ENCODE measurements around the gene SETD1B.
"Not testable (repeated sequence)": the region's sequence is repeated elsewhere in the genome, so short reads cannot be mapped to it uniquely, and the experiment has no call there.

Gene SETD1B

GRCh38 chr12:121803861-121804416, at the start of gene SETD1B:
TSS of gene SETD1B (plus strand) at chr12:121804009. CDS start at chr12:121804738, 729 bp downstream.
- DNase-seq (ENCODE audit: low read depth in 1 of 2, low spot score in 1 of 2), result peak; percentile 71 to 85
- in situ Hi-C loops (cut with HindIII; ENCODE audit: low pct_unique_long_range_greater_than_20kb, low sequenced_read_pairs), result no loop called here
- TF ChIP-seq JUND (IDR thresholded peaks at IDR 0.05; ENCODE audit: low read depth), result no peak

GRCh38 chr12:121754836-121755235, 49.0 kb upstream of the SETD1B start:
- in situ Hi-C loops (cut with HindIII; ENCODE audit: low pct_unique_long_range_greater_than_20kb, low sequenced_read_pairs), result no loop called here
- DNase-seq (ENCODE audit: low read depth in 1 of 2, low spot score in 1 of 2), result peak; percentile 91 to 93
- TF ChIP-seq JUND (IDR thresholded peaks at IDR 0.05; ENCODE audit: low read depth), result no peak

- no peak for DNase-seq (ENCODE audit: low read depth in 1 of 2, low spot score in 1 of 2)
- in situ Hi-C loops (cut with HindIII; ENCODE audit: low pct_unique_long_range_greater_than_20kb, low sequenced_read_pairs), result no loop called here
- TF ChIP-seq JUND (IDR thresholded peaks at IDR 0.05; ENCODE audit: low read depth), result no peak
These were observed 48.2 kb upstream of the SETD1B start for GRCh38 chr12:121755591-121755990.

GRCh38 chr12:121758536-121758935, 45.3 kb upstream of the SETD1B start:
- DNase-seq (ENCODE audit: low read depth in 1 of 2, low spot score in 1 of 2); in situ Hi-C loops (cut with HindIII; ENCODE audit: low pct_unique_long_range_greater_than_20kb, low sequenced_read_pairs): not testable (repeated sequence)

GRCh38 chr12:121762269-121762668, 41.5 kb upstream of the SETD1B start:
- no peak for DNase-seq (ENCODE audit: low read depth in 1 of 2, low spot score in 1 of 2)
- no peak for TF ChIP-seq JUND (IDR thresholded peaks at IDR 0.05; ENCODE audit: low read depth)
- in situ Hi-C loops (cut with HindIII; ENCODE audit: low pct_unique_long_range_greater_than_20kb, low sequenced_read_pairs), result no loop called here

DNA sequence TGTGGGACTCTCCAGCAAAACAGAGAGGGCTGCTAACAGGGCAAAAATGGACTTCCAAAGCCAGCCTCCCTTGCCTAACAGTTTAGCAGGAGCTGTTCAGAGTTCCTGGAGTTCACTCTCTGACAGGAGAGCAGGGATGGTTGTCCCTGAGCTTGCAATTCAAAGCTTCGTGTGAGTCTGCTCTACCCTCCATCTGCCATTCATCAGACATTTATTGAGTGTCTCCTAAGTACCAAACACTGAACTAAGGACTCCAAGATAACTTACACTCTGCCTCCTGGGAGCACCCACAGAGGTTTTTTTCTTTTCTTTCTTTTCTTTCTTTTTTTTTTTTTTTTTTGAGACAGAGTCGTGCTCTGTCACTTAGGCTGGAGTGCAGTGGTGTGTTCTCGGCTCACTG, 39.0 kb upstream of the SETD1B start:
- in situ Hi-C loops (cut with HindIII; ENCODE audit: low pct_unique_long_range_greater_than_20kb, low sequenced_read_pairs), result no loop called here
- DNase-seq (ENCODE audit: low read depth in 1 of 2, low spot score in 1 of 2), result no peak
- no peak for TF ChIP-seq JUND (IDR thresholded peaks at IDR 0.05; ENCODE audit: low read depth)

- in situ Hi-C loops (cut with HindIII; ENCODE audit: low pct_unique_long_range_greater_than_20kb, low sequenced_read_pairs), result no loop called here
- DNase-seq (ENCODE audit: low read depth in 1 of 2, low spot score in 1 of 2), result no peak
- no peak for TF ChIP-seq JUND (IDR thresholded peaks at IDR 0.05; ENCODE audit: low read depth)
These were observed 38.2 kb upstream of the SETD1B start for GRCh38 chr12:121765573-121765972.

DNA sequence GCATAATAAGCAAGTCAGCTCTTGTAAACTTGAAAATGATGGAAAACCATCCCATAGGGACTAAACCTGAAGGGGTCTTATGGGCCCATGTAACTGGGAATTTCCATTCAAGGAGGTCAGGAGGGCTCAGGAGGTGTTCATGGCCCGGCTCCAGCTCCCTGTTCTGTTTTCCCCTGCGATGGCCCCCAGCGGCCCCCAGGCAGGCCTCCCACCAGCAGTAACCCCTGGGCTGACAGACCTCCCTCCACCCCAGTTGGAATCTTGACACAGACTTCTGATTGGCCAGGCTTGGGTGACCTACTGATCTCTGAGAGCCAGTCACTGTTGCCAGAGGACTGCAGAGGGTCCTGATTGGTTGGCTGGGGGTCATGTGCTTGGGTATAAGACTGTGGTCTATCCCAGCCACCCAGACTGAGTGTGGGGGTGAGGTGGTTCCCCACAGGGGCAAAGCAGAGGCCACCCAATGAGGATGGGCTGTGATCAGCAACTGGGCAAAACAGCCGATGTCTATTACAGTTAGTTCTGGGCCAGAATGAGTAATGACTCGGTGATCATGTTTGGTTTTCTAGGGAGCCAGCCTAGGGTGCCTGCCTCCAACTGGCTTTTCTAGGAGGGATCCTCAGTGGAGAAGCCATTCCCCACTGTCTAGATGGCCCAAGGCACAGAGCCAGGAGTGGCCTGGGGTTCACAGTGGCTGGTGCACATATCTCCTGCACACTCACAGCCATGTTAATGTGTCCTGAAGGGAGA, 37.3 kb upstream of the SETD1B start:
- DNase-seq (ENCODE audit: low read depth in 1 of 2, low spot score in 1 of 2), result no peak
- in situ Hi-C loops (cut with HindIII; ENCODE audit: low pct_unique_long_range_greater_than_20kb, low sequenced_read_pairs), result no loop called here
- TF ChIP-seq JUND (IDR thresholded peaks at IDR 0.05; ENCODE audit: low read depth), result no peak

GRCh38 chr12:121767525-121768016, 36.2 kb upstream of the SETD1B start:
- TF ChIP-seq JUND (IDR thresholded peaks at IDR 0.05; ENCODE audit: low read depth), result no peak
- DNase-seq (ENCODE audit: low read depth in 1 of 2, low spot score in 1 of 2), result no peak
- in situ Hi-C loops (cut with HindIII; ENCODE audit: low pct_unique_long_range_greater_than_20kb, low sequenced_read_pairs), result no loop called here

GRCh38 chr12:121769297-121769830, 34.4 kb upstream of the SETD1B start:
- no peak for TF ChIP-seq JUND (IDR thresholded peaks at IDR 0.05; ENCODE audit: low read depth)
- DNase-seq (ENCODE audit: low read depth in 1 of 2, low spot score in 1 of 2), result no peak
- in situ Hi-C loops (cut with HindIII; ENCODE audit: low pct_unique_long_range_greater_than_20kb, low sequenced_read_pairs), result no loop called here

DNA sequence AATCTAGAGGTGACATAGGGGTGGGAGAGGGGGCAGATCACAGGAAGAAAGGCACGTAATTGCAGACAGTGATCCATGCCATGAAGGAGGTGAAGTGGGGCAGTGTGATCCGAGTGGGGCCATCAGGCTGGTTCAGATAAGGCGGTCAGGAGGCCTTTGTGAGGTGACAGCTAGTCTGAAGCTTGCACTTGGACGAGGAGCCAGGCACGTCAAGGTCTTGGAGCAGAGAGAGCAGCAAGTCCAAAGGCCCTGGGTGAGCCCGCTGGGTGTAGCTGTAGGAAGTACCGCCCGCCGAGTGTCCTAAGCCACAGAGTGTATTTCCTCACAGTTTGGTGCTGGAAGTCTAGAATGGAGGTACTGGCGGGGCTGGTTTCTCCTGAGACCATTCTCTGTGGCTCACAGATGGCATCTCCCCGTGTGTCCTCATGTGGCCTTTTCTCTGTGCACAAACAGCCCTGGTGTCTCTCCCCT, 33.9 kb upstream of the SETD1B start:
- in situ Hi-C loops (cut with HindIII; ENCODE audit: low pct_unique_long_range_greater_than_20kb, low sequenced_read_pairs), result no loop called here

DNA sequence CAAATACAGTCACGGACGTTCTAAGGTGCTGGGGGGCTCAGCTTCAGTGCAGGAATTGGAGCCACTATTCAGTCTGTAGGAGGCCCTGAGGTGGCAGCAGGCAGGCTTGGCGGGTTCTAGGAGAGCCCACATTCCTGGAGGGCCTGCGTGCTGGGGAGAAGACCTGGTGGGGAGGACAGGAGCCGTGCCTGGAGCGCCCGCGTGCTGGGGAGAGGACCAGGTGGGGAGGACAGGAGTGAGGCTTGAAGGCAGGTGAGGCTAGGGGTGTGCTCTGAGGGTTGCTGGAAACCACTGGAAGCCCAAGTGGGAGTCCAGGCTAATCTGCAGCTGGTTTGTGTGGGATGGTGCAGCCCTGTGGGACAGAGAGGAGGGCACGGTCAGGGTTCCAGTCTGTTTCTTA, 33.4 kb upstream of the SETD1B start:
- in situ Hi-C loops (cut with HindIII; ENCODE audit: low pct_unique_long_range_greater_than_20kb, low sequenced_read_pairs), result no loop called here
- no peak for TF ChIP-seq JUND (IDR thresholded peaks at IDR 0.05; ENCODE audit: low read depth)
- peak in 1 of 2 experiments; percentile 53 for DNase-seq (ENCODE audit: low read depth in 1 of 2, low spot score in 1 of 2)

More for the DNA sequence above, 33.9 kb upstream of the SETD1B start:
- DNase-seq (ENCODE audit: low read depth in 1 of 2, low spot score in 1 of 2), result peak in 1 of 2 experiments; percentile 59
- TF ChIP-seq JUND (IDR thresholded peaks at IDR 0.05; ENCODE audit: low read depth), result no peak
